Effector memory CD8-positive, alpha-beta T cell (primary cell): ENCODE results near the gene VSX2.

Source experiments
- ATAC-seq: fragments of 150-1000 bp; cut with Tn5 transposase; replicated peaks from 2 replicates; pipeline ENCODE4 v1.10.0; 2021; ENCODE audit warnings: mild to moderate bottlenecking, moderate library complexity
- DNase-seq, 3 experiments: peaks; one replicate each; pipeline ENCODE4 v3.0.0; 2021
- H3K27ac Mint-ChIP-seq, 2 donors: one replicate each; pipeline ENCODE4 v1.8.0; 2022; ENCODE audit warnings: mild to moderate bottlenecking in 2 of 2, mixed read lengths in 2 of 2, moderate library complexity in 2 of 2
- H3K27me3 Mint-ChIP-seq, 2 donors: one replicate each; pipeline ENCODE4 v1.8.0; 2022; ENCODE audit warnings: mixed read lengths in 2 of 2
- H3K36me3 Mint-ChIP-seq: one replicate; pipeline ENCODE4 v1.8.0; 2022; ENCODE audit warnings: mild to moderate bottlenecking, moderate library complexity, mixed read lengths; ENCODE audit not compliant: insufficient read depth
- H3K4me1 Mint-ChIP-seq, 2 donors: one replicate each; pipeline ENCODE4 v1.8.0; 2022; ENCODE audit warnings: low read depth in 2 of 2, mixed read lengths in 2 of 2
- H3K4me3 Mint-ChIP-seq, 2 donors: one replicate each; pipeline ENCODE4 v1.8.0; 2022; ENCODE audit warnings: mild to moderate bottlenecking in 2 of 2, mixed read lengths in 2 of 2, moderate library complexity in 2 of 2
- H3K9me3 Mint-ChIP-seq, 2 donors: one replicate each; pipeline ENCODE4 v1.8.0; 2022; ENCODE audit warnings: mixed read lengths in 2 of 2

Gene VSX2

GRCh38 chr14:74213907-74214803 lies 25.1 kb upstream of the VSX2 start:
- Mint-ChIP-seq H3K4me3 (no peak overlapping the region), H3K9me3 (no peaks in the 10 kb centered on the region), H3K36me3 (no peaks in the 10 kb centered on the region), H3K27me3 (peaks cover 14 to 39% of the 10 kb centered on the region in 2 donors), H3K4me1 (peaks cover 0 to 4% of the 10 kb centered on the region in 2 donors), H3K27ac (no peak overlapping the region)
- DNase-seq (no peak), ATAC-seq (no peak)

GRCh38 chr14:74216671-74217070 lies 22.6 kb upstream of the VSX2 start:
- H3K27ac Mint-ChIP-seq = no peak overlapping the region
- ATAC-seq (no peak), DNase-seq (no peak)
- H3K27me3 Mint-ChIP-seq = peaks cover 14 to 58% of the 10 kb centered on the region in 2 donors
- H3K4me1 Mint-ChIP-seq = peaks cover 0 to 4% of the 10 kb centered on the region in 2 donors
- H3K36me3 Mint-ChIP-seq = no peaks in the 10 kb centered on the region
- H3K4me3 Mint-ChIP-seq = no peak overlapping the region
- H3K9me3 Mint-ChIP-seq = no peaks in the 10 kb centered on the region

- ATAC-seq = peak; percentile 95
- H3K9me3 Mint-ChIP-seq = no peaks in the 10 kb centered on the region
- H3K27ac Mint-ChIP-seq = no peak overlapping the region
- H3K4me3 Mint-ChIP-seq = peak overlapping the region; percentile 35 to 36
- DNase-seq = peak; percentile 58 to 69 (median 67)
- peaks cover 0 to 4% of the 10 kb centered on the region in 2 donors for H3K4me1 Mint-ChIP-seq
- peaks cover 19 to 70% of the 10 kb centered on the region in 2 donors for H3K27me3 Mint-ChIP-seq
- H3K36me3 Mint-ChIP-seq = no peaks in the 10 kb centered on the region
These were observed 21.4 kb upstream of the VSX2 start for GRCh38 chr14:74217672-74218448.

DNA sequence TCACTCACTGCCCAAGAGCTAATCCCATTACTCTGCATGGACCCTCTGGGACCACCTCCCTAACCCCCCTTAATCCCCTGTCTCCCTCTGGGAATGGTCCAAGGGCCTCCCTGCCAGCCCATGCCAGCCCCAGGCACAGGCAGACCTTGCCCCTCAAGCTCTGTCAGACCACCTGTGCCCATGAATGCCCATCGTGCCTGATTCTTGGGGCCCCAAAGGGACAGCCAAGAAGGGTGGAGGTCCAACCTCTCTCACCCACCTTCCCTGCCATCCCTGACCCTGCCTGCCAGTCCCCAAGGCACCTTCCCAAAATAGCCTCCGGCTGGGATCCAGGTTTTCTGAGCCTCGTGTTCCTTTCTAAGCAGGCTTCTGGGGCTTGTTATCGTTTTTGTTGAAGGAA lies 20.8 kb upstream of the VSX2 start:
- H3K27me3 Mint-ChIP-seq = peaks cover 19 to 74% of the 10 kb centered on the region in 2 donors
- no peaks in the 10 kb centered on the region for H3K36me3 Mint-ChIP-seq
- no peak overlapping the region for H3K4me3 Mint-ChIP-seq
- ATAC-seq (no peak), DNase-seq (no peak)
- H3K27ac Mint-ChIP-seq = no peak overlapping the region
- no peaks in the 10 kb centered on the region for H3K9me3 Mint-ChIP-seq
- H3K4me1 Mint-ChIP-seq = peaks cover 0 to 4% of the 10 kb centered on the region in 2 donors

GRCh38 chr14:74219277-74220205 lies 19.7 kb upstream of the VSX2 start:
- H3K27ac Mint-ChIP-seq = no peak overlapping the region
- ATAC-seq (no peak), DNase-seq (no peak)
- H3K4me1 Mint-ChIP-seq = peaks cover 0 to 4% of the 10 kb centered on the region in 2 donors
- H3K4me3 Mint-ChIP-seq = no peak overlapping the region
- H3K27me3 Mint-ChIP-seq = peaks cover 24 to 76% of the 10 kb centered on the region in 2 donors
- no peaks in the 10 kb centered on the region for H3K9me3 Mint-ChIP-seq
- no peaks in the 10 kb centered on the region for H3K36me3 Mint-ChIP-seq

- Mint-ChIP-seq H3K27me3 (peaks cover 29 to 72% of the 10 kb centered on the region in 2 donors), H3K4me3 (no peak overlapping the region), H3K36me3 (no peaks in the 10 kb centered on the region), H3K9me3 (no peaks in the 10 kb centered on the region), H3K4me1 (peaks cover 0 to 4% of the 10 kb centered on the region in 2 donors), H3K27ac (no peak overlapping the region)
- DNase-seq (no peak), ATAC-seq (no peak)
These were observed 18.3 kb upstream of the VSX2 start for GRCh38 chr14:74220991-74221390.

DNA sequence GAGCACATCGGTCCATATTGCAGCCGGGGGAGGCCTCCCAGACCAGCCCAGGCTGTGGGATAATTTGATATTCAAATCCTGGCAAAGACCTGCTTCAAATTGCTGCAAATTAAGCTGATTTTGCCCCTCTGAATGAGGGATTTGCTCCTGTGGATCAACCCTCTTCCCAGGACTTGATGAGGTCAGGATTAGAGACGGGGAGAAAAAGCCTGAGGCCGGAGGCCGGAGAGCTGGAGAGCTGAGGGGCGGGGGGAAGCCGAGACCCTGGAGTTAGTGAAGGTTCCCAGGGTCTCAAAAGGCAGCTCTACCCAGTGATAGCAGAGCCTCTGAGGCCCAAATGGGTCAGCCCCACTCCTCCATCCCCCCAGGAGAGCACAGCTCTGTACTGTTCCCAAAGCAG lies 17.5 kb upstream of the VSX2 start:
- ATAC-seq (no peak), DNase-seq (no peak)
- Mint-ChIP-seq H3K9me3 (no peaks in the 10 kb centered on the region), H3K4me1 (peaks cover 0 to 4% of the 10 kb centered on the region in 2 donors), H3K27me3 (peaks cover 29 to 80% of the 10 kb centered on the region in 2 donors), H3K27ac (peak overlapping the region in 1 of 2 donors; percentile 55), H3K4me3 (no peak overlapping the region), H3K36me3 (no peaks in the 10 kb centered on the region)

- Mint-ChIP-seq H3K27ac (no peak overlapping the region), H3K9me3 (no peaks in the 10 kb centered on the region), H3K4me3 (no peak overlapping the region), H3K27me3 (peaks cover 33 to 88% of the 10 kb centered on the region in 2 donors), H3K36me3 (no peaks in the 10 kb centered on the region), H3K4me1 (no peaks in the 10 kb centered on the region)
- no peak for ATAC-seq
- no peak for DNase-seq
These were observed 16.2 kb upstream of the VSX2 start for GRCh38 chr14:74223016-74223415.

GRCh38 chr14:74231784-74232183 lies 7.5 kb upstream of the VSX2 start:
- H3K4me3 Mint-ChIP-seq = no peak overlapping the region
- H3K27me3 Mint-ChIP-seq = peaks cover 33 to 94% of the 10 kb centered on the region in 2 donors
- no peaks in the 10 kb centered on the region for H3K9me3 Mint-ChIP-seq
- peaks cover 3% of the 10 kb centered on the region for H3K36me3 Mint-ChIP-seq
- DNase-seq (no peak), ATAC-seq (no peak)
- H3K27ac Mint-ChIP-seq = no peak overlapping the region
- no peaks in the 10 kb centered on the region for H3K4me1 Mint-ChIP-seq

- peaks cover 47 to 90% of the 10 kb centered on the region in 2 donors for H3K27me3 Mint-ChIP-seq
- no peaks in the 10 kb centered on the region for H3K9me3 Mint-ChIP-seq
- no peak overlapping the region for H3K27ac Mint-ChIP-seq
- no peaks in the 10 kb centered on the region for H3K4me1 Mint-ChIP-seq
- ATAC-seq = no peak
- no peaks in the 10 kb centered on the region for H3K36me3 Mint-ChIP-seq
- no peak overlapping the region for H3K4me3 Mint-ChIP-seq
- DNase-seq = no peak
These were observed 4.2 kb upstream of the VSX2 start for GRCh38 chr14:74235017-74235416.

DNA sequence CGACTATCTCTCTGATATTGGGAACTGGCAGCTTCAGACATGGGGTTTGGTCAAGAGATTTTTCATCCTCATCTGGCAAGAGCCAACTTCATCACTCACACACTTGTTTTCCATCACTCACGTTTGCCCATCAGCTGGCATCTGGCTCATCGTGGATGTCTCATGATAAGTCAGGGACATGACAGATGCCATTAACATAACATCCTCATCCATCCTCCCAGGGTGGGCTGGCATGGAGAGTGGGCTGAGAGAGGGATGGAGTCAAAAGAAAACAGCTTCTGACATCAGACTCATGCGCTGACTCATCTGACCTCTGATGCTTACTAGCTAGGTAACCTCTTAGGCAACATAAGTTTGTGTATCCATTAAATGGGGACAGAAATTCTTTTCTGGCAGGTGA lies 1.8 kb upstream of the VSX2 start:
- no peaks in the 10 kb centered on the region for H3K9me3 Mint-ChIP-seq
- H3K4me3 Mint-ChIP-seq = no peak overlapping the region
- DNase-seq (no peak), ATAC-seq (no peak)
- H3K4me1 Mint-ChIP-seq = peaks cover 14 to 17% of the 10 kb centered on the region in 2 donors
- H3K36me3 Mint-ChIP-seq = no peaks in the 10 kb centered on the region
- H3K27ac Mint-ChIP-seq = no peak overlapping the region
- peaks cover 63 to 94% of the 10 kb centered on the region in 2 donors for H3K27me3 Mint-ChIP-seq

- no peak for ATAC-seq
- peaks cover 77 to 94% of the 10 kb centered on the region in 2 donors for H3K27me3 Mint-ChIP-seq
These were observed 872 bp downstream of the VSX2 start for GRCh38 chr14:74239848-74240793.

More at GRCh38 chr14:74239848-74240793, 872 bp downstream of the VSX2 start:
- H3K27ac Mint-ChIP-seq = no peak overlapping the region
- DNase-seq = no peak
- H3K9me3 Mint-ChIP-seq = no peaks in the 10 kb centered on the region
- H3K4me1 Mint-ChIP-seq = peaks cover 14 to 17% of the 10 kb centered on the region in 2 donors
- peak overlapping the region; percentile 69 to 75 for H3K4me3 Mint-ChIP-seq
- H3K36me3 Mint-ChIP-seq = peaks cover 3% of the 10 kb centered on the region
